Fibroblast of skin of left quadriceps (primary cell): Measurements from ENCODE around the gene ARF4.
"Not testable (repeated sequence)": the region's sequence is repeated elsewhere in the genome, so short reads cannot be mapped to it uniquely, and the experiment has no call there.

Source experiments
- DNase-seq, 2 experiments: peaks; one replicate each; pipeline ENCODE4 v3.0.0-alpha.2; 2013; ENCODE audit warnings: low read depth in 2 of 2

Gene ARF4

GRCh38 chr3:57597127-57597923 is at the start of gene ARF4:
Gene ARF4, minus strand, starts transcription at chr3:57597344. Its CDS starts 204 bp downstream, at chr3:57597140.
- peak; percentile 99 for DNase-seq

DNA sequence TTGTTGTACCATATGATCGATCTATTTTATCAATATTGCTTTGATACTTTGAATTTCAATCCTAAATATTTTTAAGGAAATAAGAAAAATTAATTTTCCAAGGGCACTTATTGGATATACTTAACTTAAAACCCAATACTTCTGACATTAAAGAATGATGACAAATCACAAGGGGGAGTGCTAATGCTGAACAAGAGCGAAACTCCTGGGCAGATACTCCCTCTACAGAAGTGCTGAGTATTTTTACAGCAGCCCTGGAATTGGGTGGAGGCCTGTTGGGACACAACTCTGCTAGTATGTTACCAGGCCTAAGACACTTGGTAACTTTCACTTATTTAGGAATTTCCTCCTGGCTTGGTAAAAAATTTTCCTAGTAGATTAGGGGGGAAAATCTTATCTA is 49.6 kb upstream of the ARF4 start:
- DNase-seq: peak in 1 of 2 experiments; percentile 5

GRCh38 chr3:57644740-57645139 is 47.6 kb upstream of the ARF4 start:
- no peak for DNase-seq

DNA sequence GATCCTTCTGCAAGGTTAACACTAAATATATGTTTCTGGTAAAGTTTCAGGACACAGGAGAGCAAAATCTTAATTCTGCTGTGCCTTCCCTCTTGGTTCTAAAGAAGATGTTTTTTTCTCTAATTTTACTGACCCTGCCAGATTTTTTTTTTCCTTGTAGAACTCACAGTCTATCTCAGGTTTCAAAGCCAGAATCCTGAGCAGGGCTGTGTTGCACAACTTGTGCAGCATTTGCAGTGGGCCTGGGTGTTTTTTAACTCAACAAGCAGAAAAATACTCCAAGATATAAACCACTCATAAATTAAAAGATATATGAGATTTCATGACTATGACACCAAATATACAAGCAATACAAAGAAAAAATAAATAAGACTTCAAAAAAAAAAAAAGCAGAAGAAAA is 40.2 kb upstream of the ARF4 start:
- DNase-seq: peak in 1 of 2 experiments; percentile 1

- DNase-seq: not testable (repeated sequence)
Observed at GRCh38 chr3:57634259-57634658, 37.1 kb upstream of the ARF4 start.

DNA sequence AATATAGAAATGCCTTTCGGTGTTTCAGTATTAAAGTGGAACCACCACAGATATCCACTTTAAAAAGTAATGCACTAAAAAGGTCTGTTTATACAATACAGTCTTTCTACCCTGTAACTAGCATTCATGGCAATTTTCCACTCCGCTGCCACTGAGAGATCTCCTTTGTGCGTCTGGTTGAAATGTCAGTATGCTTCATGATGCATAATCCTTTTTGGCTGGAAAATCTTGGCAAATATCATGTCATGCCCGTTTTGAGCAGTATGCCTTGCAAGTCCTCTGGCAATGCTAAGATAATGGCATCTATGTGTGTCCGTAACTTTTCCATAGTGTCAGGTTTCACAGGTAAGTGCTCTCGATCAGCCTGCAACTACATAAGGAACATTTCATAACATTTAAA is 30.8 kb upstream of the ARF4 start:
- DNase-seq: no peak

GRCh38 chr3:57624801-57625200 is 27.7 kb upstream of the ARF4 start:
- DNase-seq: no peak

DNA sequence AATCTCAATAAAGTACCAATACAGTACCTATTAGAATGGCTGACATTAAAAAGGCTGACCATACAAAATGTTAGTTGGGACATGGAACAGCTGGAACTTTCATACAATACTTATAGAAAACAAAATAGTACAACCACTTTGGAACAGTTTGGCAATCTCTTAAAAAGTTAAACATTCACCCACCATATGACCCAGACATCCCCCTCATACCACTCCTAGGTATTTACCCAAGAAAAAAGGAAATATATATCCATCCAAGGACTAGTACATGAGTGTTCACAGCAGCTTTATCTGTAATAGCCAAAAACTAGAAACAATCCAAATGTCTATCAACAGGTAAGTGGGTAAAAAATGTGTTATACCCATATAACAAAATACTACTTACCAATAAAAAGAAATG is 25.2 kb upstream of the ARF4 start:
- no peak for DNase-seq

DNA sequence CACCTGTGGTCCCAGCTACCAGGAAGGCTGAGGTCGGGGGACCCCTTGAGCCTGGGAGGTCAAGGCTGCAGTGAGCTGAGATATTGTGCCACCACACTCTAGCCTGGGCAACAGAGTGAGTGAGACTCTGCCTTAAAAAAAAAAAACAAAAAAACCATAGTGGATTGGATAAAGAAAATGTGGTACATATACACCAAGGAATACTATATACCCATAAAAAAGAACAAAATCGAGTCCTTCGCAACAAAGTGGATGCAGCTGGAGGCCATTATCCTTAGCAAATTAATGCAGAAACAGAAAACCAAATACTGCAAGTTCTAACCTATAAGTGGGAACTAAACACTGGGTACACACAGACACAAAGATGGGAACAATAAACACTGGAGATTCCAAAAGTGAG is 20.6 kb upstream of the ARF4 start:
- DNase-seq: no peak

DNA sequence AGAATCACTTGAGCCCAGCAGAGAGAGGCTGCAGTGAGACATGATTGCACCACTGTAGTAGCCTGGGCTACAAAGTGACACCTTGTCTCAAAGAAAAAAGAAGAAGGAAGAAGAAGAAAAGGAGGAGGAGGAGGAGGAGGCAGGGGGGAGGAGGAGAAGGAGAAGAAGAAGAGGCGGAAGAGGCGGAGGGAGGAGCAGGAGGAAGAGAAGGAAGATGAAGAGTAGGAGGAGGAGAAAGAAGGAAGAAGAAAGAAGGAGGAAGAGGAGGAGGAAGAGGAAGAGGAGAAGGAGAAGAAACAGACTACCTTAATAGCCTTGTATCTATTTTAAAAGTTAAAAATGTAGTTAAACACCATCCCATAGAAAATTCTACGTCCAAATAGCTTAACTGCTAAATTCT is 19.1 kb upstream of the ARF4 start:
- DNase-seq: no peak

GRCh38 chr3:57611870-57612269 is 14.7 kb upstream of the ARF4 start:
- DNase-seq: not testable (repeated sequence)

GRCh38 chr3:57605683-57606082 is 8.5 kb upstream of the ARF4 start:
- no peak for DNase-seq

GRCh38 chr3:57604971-57605370 is 7.8 kb upstream of the ARF4 start:
- DNase-seq: no peak

- no peak for DNase-seq
Observed at GRCh38 chr3:57600195-57600594, 3.1 kb upstream of the ARF4 start.

- no peak for DNase-seq
Observed at GRCh38 chr3:57598765-57599360, 1.7 kb upstream of the ARF4 start.

DNA sequence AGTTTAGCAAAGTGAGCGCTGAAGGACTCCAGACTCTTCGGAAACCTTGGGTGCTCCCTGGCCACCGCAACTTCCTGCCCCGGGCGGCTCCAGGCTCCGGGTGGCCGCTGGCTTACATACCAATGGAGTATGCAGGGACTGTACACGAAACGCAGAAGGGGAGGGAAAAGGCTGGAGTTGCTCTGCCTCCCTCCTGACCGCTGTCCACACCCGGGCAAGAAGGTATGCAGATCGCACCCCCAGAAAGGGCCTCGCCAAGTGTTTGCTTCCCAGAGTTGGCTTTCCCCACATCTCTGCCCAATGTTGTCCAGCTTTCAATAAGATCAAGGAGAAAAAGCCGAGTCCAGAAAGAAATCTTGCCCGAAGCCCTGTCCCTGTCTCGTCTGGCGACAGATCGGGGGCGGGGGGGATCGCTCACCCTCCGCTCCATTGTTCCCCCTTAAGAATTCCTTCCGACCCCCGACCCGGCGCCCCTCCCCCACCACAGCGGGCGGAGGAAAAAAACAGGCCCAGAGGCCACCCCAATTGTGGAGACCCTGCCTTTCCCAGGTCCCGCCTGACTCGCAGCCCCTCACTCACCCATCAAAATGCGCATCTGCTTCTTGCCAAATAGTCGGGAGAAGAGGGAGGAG is 533 bp downstream of the ARF4 start:
- peak; percentile 66 to 75 for DNase-seq

DNA sequence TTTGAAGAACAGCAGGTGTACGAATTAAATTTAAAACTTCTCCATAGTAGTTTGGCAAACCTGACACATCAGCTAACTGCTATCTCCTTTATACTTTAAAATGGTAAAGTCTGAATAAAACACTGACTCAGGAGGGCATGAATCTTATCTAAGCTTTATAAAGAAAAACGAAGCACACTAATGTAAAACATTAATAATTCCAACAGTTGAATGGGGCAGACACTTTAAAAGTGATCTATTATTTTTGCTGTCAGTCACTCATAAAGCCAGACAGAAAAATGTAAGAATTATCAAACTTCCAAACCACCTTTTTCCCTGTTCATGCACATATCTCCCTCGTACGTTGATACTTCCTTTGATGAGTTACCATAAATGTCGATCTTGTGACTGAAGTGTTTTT is 2.6 kb downstream of the ARF4 start:
- no peak for DNase-seq

- DNase-seq: no peak
Observed at GRCh38 chr3:57594144-57594543, 3.0 kb downstream of the ARF4 start.

- no peak for DNase-seq
Observed at GRCh38 chr3:57592306-57592705, 4.8 kb downstream of the ARF4 start.

- no peak for DNase-seq
Observed at GRCh38 chr3:57587905-57588304, 9.2 kb downstream of the ARF4 start.

GRCh38 chr3:57586778-57587177 is 10.4 kb downstream of the ARF4 start:
- DNase-seq: no peak

DNA sequence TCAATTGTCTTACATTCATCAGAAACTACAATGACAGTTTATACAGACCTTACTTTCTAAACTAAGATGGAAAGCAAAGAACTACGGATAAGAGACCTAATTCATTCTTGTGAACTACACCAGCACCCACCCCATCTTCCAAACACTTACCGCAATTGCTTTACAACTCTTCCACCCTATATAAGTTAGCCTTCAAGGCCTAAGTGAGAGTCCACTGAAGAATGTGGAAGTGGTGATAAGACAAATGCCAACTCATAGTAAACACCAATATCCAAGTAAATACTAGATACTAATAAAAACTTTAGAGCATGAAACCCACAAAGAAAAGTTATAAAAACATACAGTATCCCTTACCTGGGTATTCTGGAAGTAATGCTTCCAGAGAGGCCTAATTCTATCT is 13.6 kb downstream of the ARF4 start:
- no peak for DNase-seq
